Effector memory CD8-positive, alpha-beta T cell (primary cell): ENCODE data around the gene SERINC2.
"Not testable (repeated sequence)": the region's sequence is repeated elsewhere in the genome, so short reads cannot be mapped to it uniquely, and the experiment has no call there.

ENCODE experiments used
- ATAC-seq: fragments of 150-1000 bp; cut with Tn5 transposase; replicated peaks from 2 replicates; pipeline ENCODE4 v1.10.0; 2021; ENCODE audit warnings: mild to moderate bottlenecking, moderate library complexity
- DNase-seq, 3 experiments: peaks; one replicate each; pipeline ENCODE4 v3.0.0; 2021
- H3K27ac Mint-ChIP-seq, 2 donors: one replicate each; pipeline ENCODE4 v1.8.0; 2022; ENCODE audit warnings: mild to moderate bottlenecking in 2 of 2, mixed read lengths in 2 of 2, moderate library complexity in 2 of 2
- H3K27me3 Mint-ChIP-seq, 2 donors: one replicate each; pipeline ENCODE4 v1.8.0; 2022; ENCODE audit warnings: mixed read lengths in 2 of 2
- H3K36me3 Mint-ChIP-seq: one replicate; pipeline ENCODE4 v1.8.0; 2022; ENCODE audit warnings: mild to moderate bottlenecking, moderate library complexity, mixed read lengths; ENCODE audit not compliant: insufficient read depth
- H3K4me1 Mint-ChIP-seq, 2 donors: one replicate each; pipeline ENCODE4 v1.8.0; 2022; ENCODE audit warnings: low read depth in 2 of 2, mixed read lengths in 2 of 2
- H3K4me3 Mint-ChIP-seq, 2 donors: one replicate each; pipeline ENCODE4 v1.8.0; 2022; ENCODE audit warnings: mild to moderate bottlenecking in 2 of 2, mixed read lengths in 2 of 2, moderate library complexity in 2 of 2
- H3K9me3 Mint-ChIP-seq, 2 donors: one replicate each; pipeline ENCODE4 v1.8.0; 2022; ENCODE audit warnings: mixed read lengths in 2 of 2

SERINC2 gene

GRCh38 chr1:31425301-31426081 is 12.5 kb downstream of the SERINC2 start:
- H3K27me3 Mint-ChIP-seq, result peaks cover 41 to 80% of the 10 kb centered on the region in 2 donors

GRCh38 chr1:31426249-31426922 is 13.4 kb downstream of the SERINC2 start:
- H3K27ac Mint-ChIP-seq, result no peak overlapping the region
- H3K9me3 Mint-ChIP-seq, result no peaks in the 10 kb centered on the region
- no peak overlapping the region for H3K4me3 Mint-ChIP-seq
- no peaks in the 10 kb centered on the region for H3K36me3 Mint-ChIP-seq
- H3K4me1 Mint-ChIP-seq, result peaks cover 7 to 10% of the 10 kb centered on the region in 2 donors
- H3K27me3 Mint-ChIP-seq, result peaks cover 32 to 71% of the 10 kb centered on the region in 2 donors
- ATAC-seq (no peak), DNase-seq (no peak)

More at GRCh38 chr1:31425301-31426081, 12.5 kb downstream of the SERINC2 start:
- Mint-ChIP-seq H3K9me3 (no peaks in the 10 kb centered on the region), H3K4me1 (peaks cover 7 to 10% of the 10 kb centered on the region in 2 donors), H3K4me3 (no peak overlapping the region), H3K36me3 (no peaks in the 10 kb centered on the region), H3K27ac (no peak overlapping the region)
- no peak for ATAC-seq
- DNase-seq, result no peak

GRCh38 chr1:31427322-31427721 is 14.3 kb downstream of the SERINC2 start:
- DNase-seq (no peak), ATAC-seq (no peak)
- Mint-ChIP-seq H3K27ac (no peak overlapping the region), H3K9me3 (no peaks in the 10 kb centered on the region), H3K36me3 (no peaks in the 10 kb centered on the region), H3K4me3 (no peak overlapping the region), H3K27me3 (peaks cover 32 to 66% of the 10 kb centered on the region in 2 donors), H3K4me1 (peaks cover 7 to 10% of the 10 kb centered on the region in 2 donors)

DNA sequence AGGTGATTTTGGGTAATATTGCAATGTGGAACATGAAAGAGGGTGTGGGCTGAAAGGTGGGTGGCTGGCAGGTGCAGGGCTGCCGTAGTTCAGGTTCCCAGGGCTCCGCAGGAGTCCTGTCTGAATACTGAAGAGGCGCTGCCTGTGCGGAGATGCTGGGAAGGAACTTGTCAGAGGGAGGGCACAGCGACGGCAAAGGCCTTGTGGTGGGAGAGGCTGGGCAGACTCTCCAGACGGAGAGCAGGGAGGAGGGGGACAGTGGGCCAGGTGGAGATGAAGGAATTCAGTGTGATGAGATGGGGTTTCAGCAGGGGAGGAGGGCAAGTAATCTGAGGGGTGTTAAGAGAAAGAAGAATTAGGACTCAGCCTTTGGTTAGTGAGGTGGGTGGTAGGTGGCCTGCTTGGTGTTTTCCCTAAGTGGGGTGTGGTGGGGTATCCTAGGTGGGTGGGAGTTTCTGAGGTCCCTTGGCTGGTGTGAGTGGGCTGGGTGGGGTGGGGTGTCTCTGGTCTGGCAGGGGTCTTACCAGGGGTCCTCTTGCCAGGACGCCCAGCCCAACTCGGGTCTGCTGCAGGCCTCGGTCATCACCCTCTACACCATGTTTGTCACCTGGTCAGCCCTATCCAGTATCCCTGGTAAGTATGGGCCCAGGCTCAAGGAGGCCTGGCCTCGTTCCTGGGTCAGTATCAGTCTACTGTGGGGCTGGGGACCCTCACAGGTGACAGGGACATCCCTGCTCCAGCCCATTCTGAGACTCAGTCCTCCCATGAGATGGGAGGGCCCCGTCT is 15.6 kb downstream of the SERINC2 start:
- DNase-seq, result no peak
- ATAC-seq, result no peak
- H3K36me3 Mint-ChIP-seq, result no peaks in the 10 kb centered on the region
- no peaks in the 10 kb centered on the region for H3K9me3 Mint-ChIP-seq
- no peak overlapping the region for H3K4me3 Mint-ChIP-seq
- H3K27me3 Mint-ChIP-seq, result peaks cover 21 to 53% of the 10 kb centered on the region in 2 donors
- peaks cover 0 to 1% of the 10 kb centered on the region in 2 donors for H3K4me1 Mint-ChIP-seq
- no peak overlapping the region for H3K27ac Mint-ChIP-seq

DNA sequence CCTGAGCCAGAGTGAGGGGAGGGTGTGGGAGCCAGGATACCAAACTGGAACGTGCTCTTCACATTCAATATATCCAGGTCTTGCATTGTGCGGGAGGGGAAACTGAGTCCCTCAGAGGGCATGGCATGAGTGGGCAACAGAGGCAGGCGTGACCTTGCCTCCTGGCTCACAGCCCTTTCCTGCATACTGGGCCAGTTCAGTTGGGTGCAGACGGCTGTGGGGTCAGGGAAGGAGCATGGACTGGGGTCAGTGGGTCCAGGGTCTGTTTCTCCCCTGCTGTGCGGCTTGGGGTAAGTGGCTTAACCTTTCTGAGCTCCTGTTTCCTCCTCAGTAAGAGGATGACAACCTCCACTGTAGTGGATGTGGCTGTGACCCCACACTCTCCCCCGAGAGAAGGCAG is 16.6 kb downstream of the SERINC2 start:
- Mint-ChIP-seq H3K4me3 (no peak overlapping the region), H3K36me3 (no peaks in the 10 kb centered on the region), H3K9me3 (no peaks in the 10 kb centered on the region), H3K4me1 (peaks cover 0 to 2% of the 10 kb centered on the region in 2 donors), H3K27me3 (peaks cover 12 to 43% of the 10 kb centered on the region in 2 donors), H3K27ac (no peak overlapping the region)
- ATAC-seq (no peak), DNase-seq (no peak)

GRCh38 chr1:31431351-31432257 is 18.6 kb downstream of the SERINC2 start:
- H3K9me3 Mint-ChIP-seq, H3K27ac Mint-ChIP-seq, ATAC-seq, H3K4me3 Mint-ChIP-seq, H3K4me1 Mint-ChIP-seq, DNase-seq, H3K36me3 Mint-ChIP-seq: not testable (repeated sequence)
- peaks cover 6 to 23% of the 10 kb centered on the region in 2 donors for H3K27me3 Mint-ChIP-seq

DNA sequence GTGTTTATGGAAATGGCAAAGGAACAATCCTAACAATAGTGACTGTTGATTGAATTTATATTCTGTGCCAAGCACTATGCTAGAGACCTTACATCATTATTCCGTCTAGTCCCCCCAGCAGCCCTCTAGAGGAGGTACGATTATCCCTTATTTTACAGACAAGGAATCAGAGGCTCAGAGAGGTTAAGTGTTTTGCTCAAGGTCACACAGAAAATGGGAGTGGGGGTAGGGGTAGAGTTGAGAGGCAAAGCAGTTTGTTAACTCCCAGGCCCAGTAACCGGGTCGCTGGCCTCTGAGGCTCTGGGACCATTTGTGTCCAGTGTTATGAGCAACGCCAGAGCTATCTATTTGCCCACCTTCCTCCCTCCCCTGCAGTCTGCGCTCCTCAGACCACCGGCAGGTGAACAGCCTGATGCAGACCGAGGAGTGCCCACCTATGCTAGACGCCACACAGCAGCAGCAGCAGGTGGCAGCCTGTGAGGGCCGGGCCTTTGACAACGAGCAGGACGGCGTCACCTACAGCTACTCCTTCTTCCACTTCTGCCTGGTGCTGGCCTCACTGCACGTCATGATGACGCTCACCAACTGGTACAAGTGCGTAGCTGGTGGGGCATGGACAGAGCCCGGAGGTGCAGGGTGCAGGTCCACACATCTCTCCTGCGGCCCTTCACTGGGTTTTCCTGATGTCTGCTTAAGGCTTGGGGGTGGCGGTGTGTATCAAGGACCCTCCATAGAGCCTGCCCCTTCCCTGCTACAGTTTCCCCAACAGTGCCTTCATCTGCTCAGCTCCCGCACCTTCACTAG is 19.8 kb downstream of the SERINC2 start:
- Mint-ChIP-seq H3K9me3 (no peaks in the 10 kb centered on the region), H3K4me1 (peaks cover 0 to 2% of the 10 kb centered on the region in 2 donors), H3K27ac (no peak overlapping the region), H3K4me3 (no peak overlapping the region), H3K36me3 (no peaks in the 10 kb centered on the region), H3K27me3 (peaks cover 6 to 19% of the 10 kb centered on the region in 2 donors)
- ATAC-seq (no peak), DNase-seq (no peak)

GRCh38 chr1:31433396-31433930 is 20.4 kb downstream of the SERINC2 start:
- Mint-ChIP-seq H3K36me3 (no peaks in the 10 kb centered on the region), H3K4me3 (no peak overlapping the region), H3K27ac (no peak overlapping the region), H3K27me3 (peaks cover 2 to 12% of the 10 kb centered on the region in 2 donors), H3K9me3 (no peaks in the 10 kb centered on the region), H3K4me1 (peaks cover 0 to 2% of the 10 kb centered on the region in 2 donors)
- ATAC-seq (no peak), DNase-seq (no peak)

GRCh38 chr1:31434101-31434871 is 21.3 kb downstream of the SERINC2 start:
- DNase-seq (no peak), ATAC-seq (no peak)
- H3K27me3 Mint-ChIP-seq, result peaks cover 0 to 4% of the 10 kb centered on the region in 2 donors
- H3K4me1 Mint-ChIP-seq, result peaks cover 0 to 2% of the 10 kb centered on the region in 2 donors
- H3K4me3 Mint-ChIP-seq, result no peak overlapping the region
- no peaks in the 10 kb centered on the region for H3K9me3 Mint-ChIP-seq
- no peaks in the 10 kb centered on the region for H3K36me3 Mint-ChIP-seq
- no peak overlapping the region for H3K27ac Mint-ChIP-seq

DNA sequence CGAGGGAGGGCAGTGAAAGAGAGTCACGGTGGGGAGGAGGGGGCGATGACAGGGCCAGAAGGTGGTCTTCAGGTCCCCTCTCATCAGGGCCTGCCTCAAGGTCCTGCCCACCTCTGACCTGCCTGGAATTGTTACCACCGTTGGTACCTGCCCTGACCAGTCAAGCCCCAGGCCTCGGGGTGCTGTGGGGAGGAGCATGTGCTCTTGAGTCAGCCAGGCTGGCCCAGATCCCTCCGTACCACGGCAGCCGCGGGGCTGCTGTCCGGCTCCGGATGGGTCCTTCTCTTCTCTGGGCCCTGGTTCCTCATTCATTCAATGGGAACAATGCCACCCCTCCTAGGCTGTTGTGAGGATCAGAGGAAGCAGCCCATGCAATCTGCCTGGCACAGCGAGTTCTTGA is 22.0 kb downstream of the SERINC2 start:
- H3K27me3 Mint-ChIP-seq, result no peaks in the 10 kb centered on the region
- H3K36me3 Mint-ChIP-seq, result no peaks in the 10 kb centered on the region
- H3K9me3 Mint-ChIP-seq, result no peaks in the 10 kb centered on the region
- H3K4me3 Mint-ChIP-seq, result no peak overlapping the region
- no peak overlapping the region for H3K27ac Mint-ChIP-seq
- ATAC-seq (no peak), DNase-seq (no peak)
- peaks cover 0 to 2% of the 10 kb centered on the region in 2 donors for H3K4me1 Mint-ChIP-seq
